Fibroblast of lung (primary cell): ENCODE data around the gene CDIP1. TPM values are rescaled to one million over a fixed set of nuclear protein-coding genes. Genes with fewer than 3 reads are reported as not detected.
A peak's percentile ranks its signal among the peaks of the same experiment; 100 is the strongest.

Experiments used
- DNase-seq, 2 donors: peaks; one replicate each; pipeline versions ENCODE4 v3.0.0 to v3.0.0-alpha.2; 2010; ENCODE audit warnings: low read depth in 2 of 2
- H2AFZ ChIP-seq: 2 replicates; pipeline ENCODE4 v1.5.1; 2012; ENCODE audit warnings: low read length, control low read depth, inconsistent platforms
- H3K27ac ChIP-seq: 2 replicates; pipeline ENCODE4 v1.5.1; 2011; ENCODE audit warnings: low read length, control low read depth; ENCODE audit not compliant: insufficient read depth
- H3K27me3 ChIP-seq: 2 replicates; pipeline ENCODE4 v1.5.1; 2011; ENCODE audit warnings: mild to moderate bottlenecking, low read length; ENCODE audit not compliant: control insufficient read depth, insufficient read depth
- H3K36me3 ChIP-seq: 2 replicates; pipeline ENCODE4 v1.5.1; 2011; ENCODE audit warnings: low read length; ENCODE audit not compliant: control insufficient read depth, insufficient read depth
- H3K4me1 ChIP-seq: 2 replicates; pipeline ENCODE4 v1.5.1; 2011; ENCODE audit warnings: low read length; ENCODE audit not compliant: control insufficient read depth, insufficient read depth; ENCODE audit errors: extremely low read depth
- H3K4me2 ChIP-seq: 2 replicates; pipeline ENCODE4 v1.5.1; 2011; ENCODE audit warnings: low read length, control low read depth; ENCODE audit not compliant: insufficient read depth; ENCODE audit errors: extremely low read depth
- H3K4me3 ChIP-seq, 4 experiments: fragments of 200-600 bp in 1 of 4; sonication (generic) in 1 of 4; replicated peaks in 1 of 4; 2 replicates each; pipeline ENCODE4 v1.5.1; 2011 to 2016; ENCODE audit warnings: low read length in 4 of 4, low read depth in 3 of 4, mild to moderate bottlenecking in 3 of 4, control low read depth in 2 of 4, inconsistent platforms in 1 of 4, mixed read lengths in 1 of 4; ENCODE audit not compliant: insufficient read depth in 1 of 4; ENCODE audit errors: control extremely low read depth in 1 of 4
- H3K79me2 ChIP-seq: 2 replicates; pipeline ENCODE4 v1.5.1; 2012; ENCODE audit warnings: mild to moderate bottlenecking, low read length, inconsistent platforms; ENCODE audit not compliant: control insufficient read depth, insufficient read depth
- H3K9ac ChIP-seq: 2 replicates; pipeline ENCODE4 v1.5.1; 2011; ENCODE audit warnings: mild to moderate bottlenecking, low read length, control low read depth; ENCODE audit not compliant: insufficient read depth
- H3K9me3 ChIP-seq: 2 replicates; pipeline ENCODE4 v1.5.1; 2012; ENCODE audit warnings: low read depth, low read length; ENCODE audit not compliant: control insufficient read depth, insufficient read depth
- H4K20me1 ChIP-seq: 2 replicates; pipeline ENCODE4 v1.5.1; 2011; ENCODE audit warnings: low read length; ENCODE audit not compliant: control insufficient read depth, insufficient read depth; ENCODE audit errors: extremely low read depth
- CTCF ChIP-seq, 2 donors: IDR thresholded peaks in 1 of 2; conservative IDR thresholded peaks in 1 of 2; 1 replicate in 1 of 2; 2 replicates in 1 of 2; pipeline ENCODE4 v1.5.1; 2011 to 2012; ENCODE audit warnings: low read length in 2 of 2, control low read depth in 1 of 2, inconsistent platforms in 1 of 2, low read depth in 1 of 2, mild to moderate bottlenecking in 1 of 2
- EZH2 ChIP-seq: IDR thresholded peaks from 2 replicates; pipeline ENCODE4 v1.5.1; 2012; ENCODE audit warnings: low read length, control low read depth, mild to moderate bottlenecking; ENCODE audit errors: missing control alignments
- polyA plus RNA-seq, 2 donors: library from polyadenylated mRNA; depleted of rRNA in 1 of 2; stranded (reverse) in 1 of 2; unstranded in 1 of 2; fragments of >200 nt; gene quantifications; 2 replicates each; pipeline ENCODE4 v1.2.1, GENCODE V29; 2011 to 2012; ENCODE audit warnings: missing spikeins in 1 of 2
- total RNA-seq: library from RNA; depleted of rRNA; stranded (reverse); fragments of >200 nt; gene quantifications from 2 replicates; pipeline ENCODE4 v1.2.1, GENCODE V29; 2014

The CDIP1 gene
- total and polyA plus RNA-seq, 2 donors (not counting 1 experiment from before 2014, with no cell fraction given), result 6.3 to 12.2 TPM

- no peaks in the 10 kb centered on the region for H3K9me3 ChIP-seq
- no peak overlapping the region for H2AFZ ChIP-seq
- peaks cover 10% of the 10 kb centered on the region for H3K79me2 ChIP-seq
- no peak overlapping the region for H3K27ac ChIP-seq
- no peaks in the 10 kb centered on the region for H3K4me1 ChIP-seq
- H4K20me1 ChIP-seq, result no peaks in the 10 kb centered on the region
- H3K4me3 ChIP-seq, result no peak overlapping the region
- H3K4me2 ChIP-seq, result no peak overlapping the region
- H3K27me3 ChIP-seq, result no peaks in the 10 kb centered on the region
- DNase-seq, result no peak
- TF ChIP-seq CTCF (conservative IDR thresholded peaks at IDR 0.05 in 1 of 2, IDR thresholded peaks at IDR 0.05 in 1 of 2; ENCODE audit: low read depth in 1 of 2, low read length in 2 of 2), result no peak
- no peak for TF ChIP-seq EZH2
- no peak overlapping the region for H3K9ac ChIP-seq
- H3K36me3 ChIP-seq, result peaks cover 21% of the 10 kb centered on the region
These were observed 30.8 kb downstream of the CDIP1 start for GRCh38 chr16:4507588-4508345.

- H3K9me3 ChIP-seq, result no peaks in the 10 kb centered on the region
These were observed 32.1 kb downstream of the CDIP1 start for GRCh38 chr16:4506450-4506849.

More at GRCh38 chr16:4506450-4506849, 32.1 kb downstream of the CDIP1 start:
- peak; percentile 70 to 84 for DNase-seq
- Histone ChIP-seq H3K4me2 (no peak overlapping the region), H3K27me3 (no peaks in the 10 kb centered on the region), H2AFZ (no peak overlapping the region), H3K4me3 (no peak overlapping the region), H3K27ac (no peak overlapping the region), H3K9ac (no peak overlapping the region), H3K79me2 (peaks cover 19% of the 10 kb centered on the region), H3K4me1 (peaks cover 6% of the 10 kb centered on the region), H4K20me1 (no peaks in the 10 kb centered on the region), H3K36me3 (peaks cover 19% of the 10 kb centered on the region)
- TF ChIP-seq CTCF (conservative IDR thresholded peaks at IDR 0.05 in 1 of 2, IDR thresholded peaks at IDR 0.05 in 1 of 2; ENCODE audit: low read depth in 1 of 2, low read length in 2 of 2), result peak; percentile 88 to 92
- no peak for TF ChIP-seq EZH2
